GM12878 (cell line): ENCODE data around the gene PRSS36. TPM values are rescaled to one million over a fixed set of nuclear protein-coding genes. Genes with fewer than 3 reads are reported as not detected.

Experiments used
- ATAC-seq: fragments of 200-7000 bp; cut with Tn5 transposase; 3 replicates; pipeline ENCODE4 v1.9.1; 2020; ENCODE audit warnings: mild to moderate bottlenecking, moderate library complexity
- BruUV-seq: library from RNA; stranded (reverse); fragments of 400-500 nt; replicated peaks from 2 replicates; lab custom pipeline; 2021; lab: Mats Ljungman, UMichigan
- CTCF ChIA-PET: fragments of 300-600 bp; sonication (Branson Sonifier 250); formaldehyde crosslinking; extraction: SDS; loops from one replicate; lab custom pipeline; 2021; ENCODE audit warnings: inconsistent platforms; lab: Yijun Ruan, JAX
- POLR2A ChIA-PET: fragments of 350-600 bp; formaldehyde crosslinking; extraction: SDS; loops from one replicate; lab custom pipeline; 2021; ENCODE audit warnings: inconsistent platforms; lab: Charles Lee
- RAD21 ChIA-PET: fragments of 300-600 bp; sonication (Branson Sonifier 250); formaldehyde crosslinking; loops from one replicate; lab custom pipeline; 2023; ENCODE audit warnings: antibody characterized with exemption; ENCODE audit not compliant: unreplicated experiment; lab: Charles Lee
- SMC1A ChIA-PET: fragments of 300-600 bp; sonication (Branson Sonifier 250); formaldehyde crosslinking; loops from one replicate; lab custom pipeline; 2023; ENCODE audit not compliant: unreplicated experiment, uncharacterized antibody; lab: Charles Lee
- DNase-seq: peaks from one replicate; pipeline ENCODE4 v3.0.0-alpha.2; 2011; ENCODE audit warnings: low read depth, low spot score
- FAIRE-seq: peaks from 3 replicates; lab custom pipeline; 2011; peaks lifted over from hg19 to GRCh38; lab: Jason Lieb, UNC
- H2AFZ ChIP-seq: 2 replicates; pipeline ENCODE4 v1.6.0; 2011; ENCODE audit warnings: low read depth, low read length, control low read depth; ENCODE audit not compliant: control insufficient read depth
- H3K27ac ChIP-seq: 2 replicates; pipeline ENCODE4 v1.5.1; 2011; ENCODE audit warnings: control low read depth; ENCODE audit not compliant: control insufficient read depth, insufficient read depth
- H3K27me3 ChIP-seq, 2 experiments: replicated peaks in 1 of 2; 2 replicates each; pipeline versions ENCODE4 v1.6.0 to v1.6.1; 2011; ENCODE audit warnings: low read length in 1 of 2; ENCODE audit not compliant: control insufficient read depth in 2 of 2, insufficient read depth in 2 of 2
- H3K36me3 ChIP-seq, 2 experiments: 2 replicates each; pipeline ENCODE4 v1.5.1; 2011; ENCODE audit warnings: low read length in 1 of 2; ENCODE audit not compliant: control insufficient read depth in 2 of 2, insufficient read depth in 2 of 2
- H3K4me1 ChIP-seq: 2 replicates; pipeline ENCODE4 v1.6.1; 2011; ENCODE audit warnings: mild to moderate bottlenecking, low read length, moderate library complexity, mixed read lengths; ENCODE audit not compliant: control insufficient read depth, insufficient read depth
- H3K4me2 ChIP-seq: 2 replicates; pipeline ENCODE4 v1.6.0; 2011; ENCODE audit warnings: control low read depth; ENCODE audit not compliant: control insufficient read depth, insufficient read depth
- H3K4me3 ChIP-seq: fragments of 200-600 bp; sonication (generic); 2 replicates; pipeline ENCODE4 v1.5.1; 2016
- H3K79me2 ChIP-seq: 2 replicates; pipeline ENCODE4 v1.6.0; 2011; ENCODE audit warnings: low read length; ENCODE audit not compliant: control insufficient read depth, insufficient read depth
- H3K9ac ChIP-seq: 2 replicates; pipeline ENCODE4 v1.8.0; 2011; ENCODE audit warnings: low read length, control low read depth, mixed read lengths; ENCODE audit not compliant: control insufficient read depth, insufficient read depth
- H3K9me3 ChIP-seq: replicated peaks from 3 replicates; pipeline ENCODE4 v1.5.1; 2011; ENCODE audit warnings: mild to moderate bottlenecking, low read length; ENCODE audit not compliant: control insufficient read depth, insufficient read depth
- H4K20me1 ChIP-seq: 2 replicates; pipeline ENCODE4 v1.6.0; 2011; ENCODE audit not compliant: control insufficient read depth, insufficient read depth
- CEBPZ ChIP-seq: fragments of 150-350 bp; IDR thresholded peaks from 2 replicates; pipeline ENCODE4 v1.6.1; 2016; ENCODE audit warnings: low read depth, low read length
- DPF2 ChIP-seq: fragments of 450-650 bp; IDR thresholded peaks from 2 replicates; pipeline ENCODE4 v1.6.1; 2017; ENCODE audit warnings: mild to moderate bottlenecking
- EED ChIP-seq: sonication (generic); IDR thresholded peaks from 2 replicates; pipeline ENCODE4 v1.6.1; 2016; ENCODE audit warnings: antibody characterized with exemption, low read depth
- FOXK2 ChIP-seq: fragments of 450-650 bp; IDR thresholded peaks from 2 replicates; pipeline ENCODE4 v1.6.1; 2017; ENCODE audit warnings: mild to moderate bottlenecking, moderate library complexity
- HDGF ChIP-seq: fragments of 450-650 bp; IDR thresholded peaks from 2 replicates; pipeline ENCODE4 v1.6.1; 2016; ENCODE audit warnings: antibody characterized with exemption
- IRF4 ChIP-seq: IDR thresholded peaks from 2 replicates; pipeline ENCODE4 v1.6.1; 2011; ENCODE audit warnings: low read depth, low read length
- JUNB ChIP-seq: IDR thresholded peaks from 2 replicates; pipeline ENCODE4 v1.6.1; 2016; ENCODE audit warnings: antibody characterized with exemption, mild to moderate bottlenecking
- JUND ChIP-seq: IDR thresholded peaks from 2 replicates; pipeline ENCODE4 v1.6.1; 2012; ENCODE audit warnings: low read depth, mild to moderate bottlenecking, low read length, improper control_type of control experiment, moderate library complexity
- MLLT1 ChIP-seq: fragments of 450-650 bp; IDR thresholded peaks from 2 replicates; pipeline ENCODE4 v1.6.1; 2016; ENCODE audit warnings: mild to moderate bottlenecking
- MYB ChIP-seq: fragments of 150-350 bp; IDR thresholded peaks from 2 replicates; pipeline ENCODE4 v1.6.1; 2014; ENCODE audit warnings: mild to moderate bottlenecking, low read depth, low read length, borderline replicate concordance
- NKRF ChIP-seq: fragments of 450-650 bp; conservative IDR thresholded peaks from 2 replicates; pipeline ENCODE4 v1.6.1; 2017; ENCODE audit warnings: mild to moderate bottlenecking, moderate library complexity
- POU2F2 ChIP-seq: IDR thresholded peaks from 3 replicates; pipeline ENCODE4 v1.6.1; 2011; ENCODE audit warnings: low read depth, mild to moderate bottlenecking, low read length, borderline replicate concordance
- SUPT20H ChIP-seq: IDR thresholded peaks from 2 replicates; pipeline ENCODE4 v1.6.1; 2011; ENCODE audit warnings: low read depth, mild to moderate bottlenecking, low read length, moderate library complexity, borderline replicate concordance; ENCODE audit not compliant: control insufficient read depth
- TCF3 ChIP-seq: IDR thresholded peaks from 2 replicates; pipeline ENCODE4 v1.6.1; 2012; ENCODE audit warnings: low read depth, mild to moderate bottlenecking, low read length, borderline replicate concordance; ENCODE audit not compliant: insufficient read depth
- USF1 ChIP-seq: IDR thresholded peaks from 2 replicates; pipeline ENCODE4 v1.6.1; 2011; ENCODE audit warnings: borderline replicate concordance, low read depth, mild to moderate bottlenecking, moderate library complexity, mixed read lengths, low read length; ENCODE audit not compliant: insufficient read depth; ENCODE audit errors: extremely low read length
- YY1 ChIP-seq: IDR thresholded peaks from 2 replicates; pipeline ENCODE4 v1.6.1; 2011; ENCODE audit warnings: low read depth, mild to moderate bottlenecking, low read length
- ZNF24 ChIP-seq: fragments of 450-650 bp; IDR thresholded peaks from 2 replicates; pipeline ENCODE4 v1.6.1; 2017; ENCODE audit warnings: antibody characterized with exemption, mild to moderate bottlenecking
- WGBS: methylation state at CpG from one replicate; pipeline ENCODE4 v1.1.6; 2016; ENCODE audit warnings: low lambda C conversion rate; ENCODE audit not compliant: insufficient replicate concordance, insufficient coverage; ENCODE audit errors: missing lambda C conversion rate; 5-methylcytosine and 5-hydroxymethylcytosine counted together
- in situ Hi-C: fragments of 300-500 bp; cut with MboI; formaldehyde crosslinking; loops from 9 replicates; pipeline ENCODE4 v1.14.3; 2018; ENCODE audit warnings: mixed read lengths
- intact Hi-C: fragments of 100-400 bp; cut with micrococcal nuclease; formaldehyde crosslinking; loops from one replicate; pipeline ENCODE4 v1.14.2; 2022; ENCODE audit not compliant: unreplicated experiment
- polyA plus RNA-seq, 11 experiments: library from polyadenylated mRNA; depleted of rRNA in 4 of 11; unstranded in 6 of 11; stranded (reverse) in 5 of 11; fragments of >200 nt; fragmentation: Nextera tagmentation in 4 of 11; fragmentation: Illumina TruSeq in 1 of 11; extraction: Ambion mirVana in 4 of 11; extraction: Trizol in 1 of 11; gene quantifications; 1 replicate in 1 of 11; 2 replicates in 10 of 11; pipeline versions ENCODE4 v1.2.1 to v1.2.3, GENCODE V29; 2011 to 2016; ENCODE audit warnings: inconsistent platforms in 2 of 11, missing spikeins in 2 of 11, low read depth in 1 of 11
- total RNA-seq, 4 experiments: library from RNA; depleted of rRNA in 3 of 4; stranded (reverse); fragments of >200 nt in 3 of 4; fragmentation: Illumina TruSeq in 1 of 4; extraction: Trizol in 1 of 4; gene quantifications; 2 replicates each; pipeline versions ENCODE4 v1.2.1 to v1.2.3, GENCODE V29; 2013 to 2021

Gene PRSS36
- total and polyA plus RNA-seq, 10 of the 15 experiments (the other 5 are each of a cell fraction or from before 2014, with no cell fraction given): 0.11 to 1.1 (median 0.17) TPM; not detected in 3

GRCh38 chr16:31109622-31110021 lies 40.2 kb downstream of the PRSS36 start:
- Histone ChIP-seq H4K20me1 (no peaks in the 10 kb centered on the region), H3K36me3 (peaks cover 0 to 4% of the 10 kb centered on the region in 2 experiments; a peak in 3 of 4 replicates), H2AFZ (no peak overlapping the region), H3K9ac (no peak overlapping the region), H3K79me2 (peaks cover 13% of the 10 kb centered on the region), H3K4me1 (peaks cover 22% of the 10 kb centered on the region), H3K9me3 (no peaks in the 10 kb centered on the region), H3K4me2 (peak overlapping the region; percentile 77; the same call in 1 of the 2 replicates), H3K27me3 (no peaks in the 10 kb centered on the region), H3K27ac (no peak overlapping the region), H3K4me3 (no peak overlapping the region)
- POLR2A ChIA-PET: no interaction called here
- ATAC-seq (no peak), FAIRE-seq (no peak), DNase-seq (no peak)
- BruUV-seq: no TSS peak
- intact Hi-C loops: loop anchor here (5.0 to 10.0 kb wide), 2 partner anchors 33 to 765 kb away; partner anchors contain the start of gene ZNF267
- WGBS: 86% methylated on average over 12 of the region's 12 CpGs
- SMC1A ChIA-PET: no interaction called here
- in situ Hi-C loops: loop anchor here (10.0 kb wide), 1 partner anchor 765 kb away; the partner anchor contains the start of gene ZNF267
- CTCF ChIA-PET: no interaction called here
- RAD21 ChIA-PET: no interaction called here
- no peak for TF ChIP-seq SUPT20H
- no peak for TF ChIP-seq MLLT1
- no peak for TF ChIP-seq JUNB
- TF ChIP-seq DPF2: no peak
- no peak for TF ChIP-seq NKRF
- no peak for TF ChIP-seq YY1
- TF ChIP-seq TCF3: no peak
- no peak for TF ChIP-seq JUND
- TF ChIP-seq HDGF: no peak
- no peak for TF ChIP-seq EED
- no peak for TF ChIP-seq IRF4
- no peak for TF ChIP-seq CEBPZ
- no peak for TF ChIP-seq FOXK2
- no peak for TF ChIP-seq MYB
- TF ChIP-seq ZNF24: no peak
- no peak for TF ChIP-seq POU2F2
- TF ChIP-seq USF1: no peak
